SKM-1 (cell line): ENCODE measurements around the gene GALNS.
"Not testable (repeated sequence)": the region's sequence is repeated elsewhere in the genome, so short reads cannot be mapped to it uniquely, and the experiment has no call there.

Experiments used
- DNase-seq: peaks from one replicate; lab custom pipeline; 2025; ENCODE audit not compliant: unreplicated experiment; lab: John Stamatoyannopoulos, UW

The GALNS gene

GRCh38 chr16:88771781-88772180, 85.0 kb downstream of the GALNS start:
- not testable (repeated sequence) for DNase-seq

- no peak for DNase-seq
Measured at GRCh38 chr16:88771294-88771772, 85.4 kb downstream of the GALNS start.

GRCh38 chr16:88770461-88771293, 86.1 kb downstream of the GALNS start:
- no peak for DNase-seq

- no peak for DNase-seq
Measured at GRCh38 chr16:88769617-88770460, 86.9 kb downstream of the GALNS start.

- no peak for DNase-seq
Measured at GRCh38 chr16:88768071-88768783, 88.5 kb downstream of the GALNS start.

GRCh38 chr16:88767546-88768070, 89.1 kb downstream of the GALNS start:
- DNase-seq = no peak

- no peak for DNase-seq
Measured at GRCh38 chr16:88766975-88767374, 89.8 kb downstream of the GALNS start.

- DNase-seq = no peak
Measured at GRCh38 chr16:88764913-88765349, 91.8 kb downstream of the GALNS start.

GRCh38 chr16:88764080-88764479, 92.7 kb downstream of the GALNS start:
- DNase-seq = no peak
